Fibroblast of the aortic adventitia (primary cell): Measurements from ENCODE around the gene AKAP9. TPM values are rescaled to one million over a fixed set of nuclear protein-coding genes. Genes with fewer than 3 reads are reported as not detected.
"Not testable (repeated sequence)": the region's sequence is repeated elsewhere in the genome, so short reads cannot be mapped to it uniquely, and the experiment has no call there.

ENCODE experiments used
- DNase-seq: peaks from one replicate; pipeline ENCODE4 v3.0.0-alpha.2; 2010; ENCODE audit warnings: low read depth
- H3K4me3 ChIP-seq: 2 replicates; pipeline ENCODE4 v1.5.1; 2011; ENCODE audit warnings: low read depth, mild to moderate bottlenecking, control low read depth, low read length, moderate library complexity
- total RNA-seq: library from RNA; depleted of rRNA; stranded (reverse); fragments of >200 nt; gene quantifications from 2 replicates; pipeline ENCODE4 v1.2.3, GENCODE V29; 2012; ENCODE audit warnings: low replicate concordance
- TF ChIP-seq, protein P1 (sequence below): IDR thresholded peaks from 2 replicates; pipeline ENCODE4 v1.5.1; 2011; ENCODE audit warnings: mild to moderate bottlenecking, low read length, control low read depth, inconsistent platforms; ENCODE audit not compliant: insufficient read depth

Gene AKAP9
- total RNA-seq, 1 donor = 53.3 TPM

DNA sequence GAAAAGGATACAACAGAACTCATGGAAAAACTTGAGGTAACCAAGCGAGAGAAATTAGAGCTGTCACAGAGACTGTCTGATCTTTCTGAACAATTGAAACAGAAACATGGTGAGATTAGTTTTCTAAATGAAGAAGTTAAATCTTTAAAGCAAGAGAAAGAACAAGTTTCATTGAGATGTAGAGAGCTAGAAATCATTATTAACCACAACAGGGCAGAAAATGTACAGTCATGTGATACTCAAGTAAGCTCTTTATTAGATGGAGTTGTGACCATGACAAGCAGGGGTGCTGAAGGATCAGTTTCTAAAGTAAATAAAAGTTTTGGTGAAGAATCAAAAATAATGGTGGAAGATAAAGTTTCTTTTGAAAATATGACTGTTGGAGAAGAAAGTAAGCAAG, 62.1 kb downstream of the AKAP9 start:
- H3K4me3 ChIP-seq = no peak overlapping the region
- TF ChIP-seq, protein P1, sequence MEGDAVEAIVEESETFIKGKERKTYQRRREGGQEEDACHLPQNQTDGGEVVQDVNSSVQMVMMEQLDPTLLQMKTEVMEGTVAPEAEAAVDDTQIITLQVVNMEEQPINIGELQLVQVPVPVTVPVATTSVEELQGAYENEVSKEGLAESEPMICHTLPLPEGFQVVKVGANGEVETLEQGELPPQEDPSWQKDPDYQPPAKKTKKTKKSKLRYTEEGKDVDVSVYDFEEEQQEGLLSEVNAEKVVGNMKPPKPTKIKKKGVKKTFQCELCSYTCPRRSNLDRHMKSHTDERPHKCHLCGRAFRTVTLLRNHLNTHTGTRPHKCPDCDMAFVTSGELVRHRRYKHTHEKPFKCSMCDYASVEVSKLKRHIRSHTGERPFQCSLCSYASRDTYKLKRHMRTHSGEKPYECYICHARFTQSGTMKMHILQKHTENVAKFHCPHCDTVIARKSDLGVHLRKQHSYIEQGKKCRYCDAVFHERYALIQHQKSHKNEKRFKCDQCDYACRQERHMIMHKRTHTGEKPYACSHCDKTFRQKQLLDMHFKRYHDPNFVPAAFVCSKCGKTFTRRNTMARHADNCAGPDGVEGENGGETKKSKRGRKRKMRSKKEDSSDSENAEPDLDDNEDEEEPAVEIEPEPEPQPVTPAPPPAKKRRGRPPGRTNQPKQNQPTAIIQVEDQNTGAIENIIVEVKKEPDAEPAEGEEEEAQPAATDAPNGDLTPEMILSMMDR = no peak
- no peak for DNase-seq

DNA sequence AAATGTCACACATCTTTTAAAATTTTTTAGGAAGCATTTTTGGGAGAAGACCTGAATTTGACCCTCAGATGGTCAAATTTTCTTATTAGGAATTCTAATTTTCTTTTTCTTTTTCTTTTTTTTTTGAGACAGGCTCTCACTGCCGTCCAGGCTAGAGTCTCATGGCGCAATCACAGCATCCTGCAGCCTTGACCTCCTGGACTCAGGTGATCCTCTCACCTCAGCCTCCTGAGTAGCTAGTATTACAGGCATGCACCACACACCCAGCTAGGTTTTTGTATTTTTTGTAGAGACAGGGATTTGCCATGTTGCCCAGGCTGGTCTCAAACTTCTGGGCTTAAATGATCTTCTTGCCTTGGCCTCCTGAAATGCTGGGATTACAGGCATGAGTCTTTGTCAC, 65.4 kb downstream of the AKAP9 start:
- no peak overlapping the region for H3K4me3 ChIP-seq
- no peak for DNase-seq
- TF ChIP-seq, protein P1 = no peak

DNA sequence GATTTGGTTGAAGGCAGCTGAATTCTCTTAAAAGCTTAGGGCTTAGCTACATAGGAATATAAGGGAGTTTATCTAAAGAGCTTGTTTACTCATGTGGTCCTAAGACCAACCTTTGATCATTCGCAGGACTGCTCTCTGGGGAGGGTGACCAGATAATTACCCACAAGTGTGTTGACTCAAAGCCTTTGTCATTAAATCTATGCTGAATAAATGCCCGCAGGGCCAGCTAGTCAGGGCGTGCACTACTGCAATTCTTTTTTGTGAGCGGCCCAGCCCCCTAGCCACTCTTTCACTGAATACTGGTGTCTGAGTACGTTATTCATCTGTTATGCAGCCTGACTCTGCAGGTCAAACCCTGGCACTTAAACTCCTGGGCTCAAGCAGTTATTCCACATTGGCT, 69.6 kb downstream of the AKAP9 start:
- no peak for DNase-seq
- H3K4me3 ChIP-seq = no peak overlapping the region
- TF ChIP-seq, protein P1 = no peak

DNA sequence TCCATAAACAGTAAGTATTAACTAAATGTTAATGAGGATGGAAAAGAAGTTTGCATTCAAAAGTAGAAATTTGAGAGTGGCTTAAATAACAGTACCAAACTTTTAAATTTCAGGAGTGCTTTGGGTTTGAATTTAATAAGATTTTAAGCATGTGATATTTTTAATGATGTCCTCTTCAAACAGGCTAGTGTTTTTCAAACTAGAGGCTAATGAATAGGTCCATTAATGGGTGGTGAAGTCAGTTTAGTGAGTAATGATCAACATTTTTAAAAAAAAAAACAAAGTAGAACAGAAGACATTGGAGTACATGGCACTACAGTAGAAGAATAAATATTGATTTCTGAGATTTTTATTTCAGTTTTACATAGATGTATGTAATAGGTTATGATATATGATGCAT, 72.9 kb downstream of the AKAP9 start:
- H3K4me3 ChIP-seq = no peak overlapping the region
- TF ChIP-seq, protein P1 = no peak
- DNase-seq = no peak

DNA sequence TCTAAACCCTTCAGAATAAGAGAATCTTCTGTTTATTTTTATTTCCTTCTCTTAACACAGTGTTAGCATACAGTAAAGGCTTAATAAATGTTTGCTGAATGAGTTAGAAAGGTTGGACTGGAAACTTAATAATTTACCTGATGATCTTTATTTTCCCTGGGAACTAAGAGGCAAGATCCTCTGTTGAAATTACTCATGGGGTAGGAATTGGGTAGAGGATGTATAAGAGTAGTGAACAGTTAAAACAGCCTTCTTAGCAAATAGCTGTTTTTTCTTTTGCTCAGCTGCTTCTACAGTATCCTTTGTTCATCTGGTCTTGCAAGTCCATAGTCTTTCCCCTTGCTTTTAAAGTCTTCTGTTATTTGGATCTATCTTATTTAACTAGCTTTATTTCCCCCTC, 80.0 kb downstream of the AKAP9 start:
- H3K4me3 ChIP-seq = no peak overlapping the region
- no peak for DNase-seq

DNA sequence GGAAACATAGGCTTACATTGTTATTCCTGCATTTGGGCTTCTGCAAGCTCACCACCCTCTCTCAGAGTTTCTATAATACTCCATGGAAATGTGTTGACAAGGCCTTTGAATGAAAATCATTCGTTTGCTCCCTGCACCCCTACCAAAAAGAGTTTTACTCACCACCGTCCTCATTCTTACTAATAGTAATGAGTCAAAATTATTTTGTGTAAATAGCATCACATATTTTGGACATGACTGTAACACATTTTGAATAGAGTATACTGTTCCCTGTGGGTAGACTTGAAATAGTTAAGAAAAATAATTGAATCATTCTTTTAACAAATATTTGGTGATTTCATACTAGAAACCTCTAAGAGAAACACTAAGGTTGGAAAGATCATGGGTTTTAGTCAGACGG, 84.6 kb downstream of the AKAP9 start:
- TF ChIP-seq, protein P1 = no peak
- peak; percentile 67 for DNase-seq
- no peak overlapping the region for H3K4me3 ChIP-seq

More for the DNA sequence above, 80.0 kb downstream of the AKAP9 start:
- TF ChIP-seq, protein P1 = no peak

DNA sequence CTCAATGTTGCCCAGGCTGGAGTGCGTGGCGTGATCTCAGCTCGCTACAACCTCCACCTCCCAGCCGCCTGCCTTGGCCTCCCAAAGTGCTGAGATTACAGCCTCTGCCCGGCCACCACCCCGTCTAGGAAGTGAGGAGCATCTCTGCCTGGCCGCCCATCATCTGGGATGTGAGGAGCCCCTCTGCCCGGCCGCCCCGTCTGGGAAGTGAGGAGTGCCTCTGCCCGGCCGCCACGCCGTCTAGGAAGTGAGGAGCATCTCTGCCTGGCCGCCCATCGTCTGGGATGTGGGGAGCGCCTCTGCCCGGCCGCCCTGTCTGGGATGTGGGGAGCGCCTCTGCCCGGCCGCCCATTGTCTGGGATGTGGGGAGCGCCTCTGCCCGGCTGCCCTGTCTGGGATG, 86.0 kb downstream of the AKAP9 start:
- not testable (repeated sequence) for DNase-seq, H3K4me3 ChIP-seq

DNA sequence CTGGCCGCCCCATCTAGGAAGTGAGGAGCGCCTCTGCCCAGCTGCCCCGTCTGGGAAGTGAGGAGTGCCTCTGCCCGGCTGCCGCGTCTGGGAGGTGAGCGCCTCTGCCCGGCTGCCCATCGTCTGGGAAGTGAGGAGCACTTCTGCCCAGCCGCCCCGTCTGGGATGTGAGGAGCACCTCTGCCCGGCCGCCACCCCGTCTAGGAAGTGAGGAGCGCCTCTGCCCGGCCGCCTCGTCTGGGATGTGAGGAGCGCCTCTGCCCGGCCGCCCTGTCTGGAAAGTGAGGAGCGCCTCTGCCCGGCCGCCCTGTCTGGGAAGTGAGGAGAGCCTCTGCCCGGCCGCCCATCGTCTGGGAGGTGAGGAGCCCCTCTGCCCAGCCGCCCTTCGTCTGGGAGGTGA, 86.5 kb downstream of the AKAP9 start:
- DNase-seq, H3K4me3 ChIP-seq: not testable (repeated sequence)
